T-cell (primary cell): ENCODE measurements around the gene SDK2. TPM values are rescaled to one million over a fixed set of nuclear protein-coding genes. Genes with fewer than 3 reads are reported as not detected.

Experiments used
- ATAC-seq, 4 experiments: fragments of 200-7000 bp in 3 of 4; fragments of 150-1000 bp in 1 of 4; cut with Tn5 transposase; replicated peaks in 1 of 4; 1 replicate in 3 of 4; 2 replicates in 1 of 4; pipeline ENCODE4 v1.10.0; 2021; ENCODE audit warnings: moderate library complexity in 3 of 4, mild to moderate bottlenecking in 2 of 4, moderate number of reproducible peaks in 1 of 4
- CTCF ChIA-PET, 2 donors: fragments of 300-600 bp; sonication (Branson Sonifier 250); formaldehyde crosslinking; loops; one replicate each; lab custom pipeline; 2022; ENCODE audit warnings: antibody characterized with exemption in 2 of 2; lab: Charles Lee
- POLR2A ChIA-PET, 2 donors: fragments of 300-600 bp; sonication (Branson Sonifier 250); formaldehyde crosslinking; loops; one replicate each; lab custom pipeline; 2022; ENCODE audit warnings: antibody characterized with exemption in 2 of 2; lab: Charles Lee
- DNase-seq, 35 experiments: peaks; one replicate each; pipeline versions ENCODE4 v3.0.0 to v3.0.0-alpha.2; 2013 to 2023
- H3K27ac ChIP-seq: one replicate; pipeline ENCODE4 v1.5.1; 2013; ENCODE audit warnings: low read length
- H3K27me3 ChIP-seq, 2 experiments: replicated peaks in 1 of 2; 1 replicate in 1 of 2; 2 replicates in 1 of 2; pipeline versions ENCODE4 v1.6.1 to v1.7.0; 2013; ENCODE audit warnings: low read length in 1 of 2, mixed read lengths in 1 of 2; ENCODE audit not compliant: control insufficient read depth in 2 of 2, insufficient read depth in 2 of 2; ENCODE audit errors: extremely low read depth in 1 of 2
- H3K36me3 ChIP-seq, 2 donors: 1 replicate in 1 of 2; 2 replicates in 1 of 2; pipeline versions ENCODE4 v1.6.1 to v1.7.0; 2013; ENCODE audit warnings: low read length in 1 of 2; ENCODE audit not compliant: control insufficient read depth in 2 of 2, insufficient read depth in 1 of 2; ENCODE audit errors: extremely low read depth in 1 of 2
- H3K4me1 ChIP-seq, 2 experiments: 1 replicate in 1 of 2; 2 replicates in 1 of 2; pipeline versions ENCODE4 v1.6.1 to v1.7.0; 2013; ENCODE audit warnings: low read length in 2 of 2, mixed read lengths in 1 of 2; ENCODE audit not compliant: insufficient read depth in 2 of 2, control insufficient read depth in 1 of 2; ENCODE audit errors: extremely low read depth in 1 of 2
- H3K4me3 ChIP-seq, 2 donors: 1 replicate in 1 of 2; 2 replicates in 1 of 2; pipeline versions ENCODE4 v1.5.1 to v1.7.0; 2013; ENCODE audit warnings: mild to moderate bottlenecking in 2 of 2, low read length in 1 of 2, moderate library complexity in 1 of 2; ENCODE audit not compliant: control insufficient read depth in 1 of 2; ENCODE audit errors: extremely low read depth in 1 of 2
- H3K9me3 ChIP-seq: 2 replicates; pipeline ENCODE4 v1.7.0; 2013
- H3K27ac Mint-ChIP-seq, 2 donors: one replicate each; pipeline ENCODE4 v1.8.0; 2020 to 2021; ENCODE audit warnings: mild to moderate bottlenecking in 2 of 2, mixed read lengths in 2 of 2
- H3K27me3 Mint-ChIP-seq, 2 donors: one replicate each; pipeline ENCODE4 v1.8.0; 2021 to 2022; ENCODE audit warnings: mixed read lengths in 2 of 2
- H3K36me3 Mint-ChIP-seq: one replicate; pipeline ENCODE4 v1.8.0; 2021; ENCODE audit warnings: mixed read lengths
- H3K4me1 Mint-ChIP-seq, 3 donors: one replicate each; pipeline ENCODE4 v1.8.0; 2020 to 2022; ENCODE audit warnings: mixed read lengths in 3 of 3, mild to moderate bottlenecking in 1 of 3
- H3K4me3 Mint-ChIP-seq, 3 donors: one replicate each; pipeline ENCODE4 v1.8.0; 2020 to 2022; ENCODE audit warnings: mild to moderate bottlenecking in 3 of 3, mixed read lengths in 3 of 3, moderate library complexity in 3 of 3
- H3K9me3 Mint-ChIP-seq, 3 donors: one replicate each; pipeline ENCODE4 v1.8.0; 2020 to 2022; ENCODE audit warnings: mixed read lengths in 3 of 3
- WGBS: methylation state at CpG from one replicate; pipeline ENCODE4 v1.1.5; 2013; ENCODE audit warnings: missing lambda C conversion rate; ENCODE audit not compliant: insufficient coverage; 5-methylcytosine and 5-hydroxymethylcytosine counted together
- total RNA-seq, 35 experiments: library from RNA in 6 of 35; stranded (reverse) in 6 of 35; fragments of 120-200 nt in 1 of 35; gene quantifications; one replicate each; pipeline versions ENCODE4 v1.2.1 to v1.2.4 and lab custom pipeline; 2013 to 2026

Gene SDK2
- total RNA-seq, 5 donors from 2014 or later (not counting 1 experiment from before 2014, with no cell fraction given): 2.9 to 8.3 (median 4.8) TPM

DNA sequence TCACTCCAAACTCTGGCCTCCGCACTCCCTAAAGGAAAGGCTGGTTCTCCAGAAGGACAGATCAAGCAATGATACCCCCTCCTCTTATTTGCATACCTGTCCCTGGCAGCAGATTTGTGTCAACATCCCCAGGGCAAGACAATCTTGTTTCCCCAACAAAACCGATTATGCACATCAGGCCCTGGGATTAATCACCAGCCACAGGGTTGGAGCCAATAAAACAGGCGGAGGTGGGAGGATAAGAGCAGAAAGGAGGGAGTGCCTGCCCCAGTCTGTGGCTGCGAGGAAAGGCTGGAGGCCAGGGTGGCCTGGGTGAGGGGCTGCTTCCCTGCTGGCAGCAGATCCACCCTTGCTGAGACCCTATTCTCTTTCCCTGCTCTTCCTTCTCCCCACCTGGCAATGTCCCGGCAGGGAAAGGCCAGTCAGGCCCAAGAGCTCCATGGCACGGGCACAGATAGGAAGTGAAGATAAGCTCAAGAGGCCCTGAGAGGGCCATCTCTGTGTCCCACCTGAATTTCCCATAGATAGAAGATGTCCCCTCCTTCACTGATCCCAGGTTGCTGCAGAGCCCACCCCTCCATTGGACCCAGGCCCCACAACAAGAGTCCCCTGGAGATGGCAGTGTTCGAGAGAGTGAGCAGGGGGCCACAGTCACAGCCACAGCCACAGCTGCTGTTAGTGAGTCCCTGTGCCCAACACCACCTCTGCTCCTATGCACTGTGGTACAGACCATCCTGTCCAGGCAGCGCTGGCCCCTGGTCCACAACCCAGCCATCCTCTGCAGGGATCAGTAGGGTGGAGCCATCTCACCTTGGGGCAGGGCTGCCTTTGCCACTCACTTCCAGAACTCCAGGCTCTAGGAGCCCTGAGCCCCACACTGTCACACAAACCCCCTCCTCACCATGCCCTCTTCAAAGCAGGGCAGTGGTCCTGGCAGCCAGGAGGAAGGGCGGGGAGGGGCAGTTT, 137.5 kb downstream of the SDK2 start:
- ChIA-PET CTCF (no interaction called here), POLR2A (no interaction called here)
- peaks cover 0 to 3% of the 10 kb centered on the region in 2 experiments for H3K4me1 ChIP-seq
- DNase-seq (no peak), ATAC-seq (no peak)
- H3K9me3 ChIP-seq: no peaks in the 10 kb centered on the region
- no peak overlapping the region for H3K4me3 ChIP-seq
- no peak overlapping the region for H3K4me3 Mint-ChIP-seq
- no peaks in the 10 kb centered on the region for H3K36me3 ChIP-seq
- H3K27me3 Mint-ChIP-seq: no peaks in the 10 kb centered on the region
- peaks cover 0 to 9% (median 1%) of the 10 kb centered on the region in 3 donors for H3K4me1 Mint-ChIP-seq
- no peaks in the 10 kb centered on the region for H3K36me3 Mint-ChIP-seq
- no peaks in the 10 kb centered on the region for H3K9me3 Mint-ChIP-seq
- peaks cover 0 to 22% of the 10 kb centered on the region in 2 experiments for H3K27me3 ChIP-seq
- H3K27ac ChIP-seq: no peak overlapping the region
- 73% methylated on average over 3 of the region's 9 CpGs for WGBS
- no peak overlapping the region for H3K27ac Mint-ChIP-seq

- H3K27me3 ChIP-seq: peaks cover 0 to 26% of the 10 kb centered on the region in 2 experiments
- Mint-ChIP-seq H3K4me1 (peaks cover 0 to 7% (median 0%) of the 10 kb centered on the region in 3 donors), H3K36me3 (no peaks in the 10 kb centered on the region), H3K9me3 (no peaks in the 10 kb centered on the region), H3K27ac (no peak overlapping the region), H3K27me3 (peaks cover 3 to 4% of the 10 kb centered on the region in 2 donors), H3K4me3 (no peak overlapping the region)
- no peak overlapping the region for H3K27ac ChIP-seq
- POLR2A ChIA-PET: interaction anchor here in 1 of 2 donors (0.5 kb wide), 1 partner anchor 623 kb away, joined by 3 read pairs; no protein-coding TSS in a partner anchor
- CTCF ChIA-PET: interaction anchor here in 1 of 2 donors (0.6 kb wide), 1 partner anchor 697 kb away, joined by 3 read pairs; no protein-coding TSS in a partner anchor
- no peaks in the 10 kb centered on the region for H3K36me3 ChIP-seq
- no peaks in the 10 kb centered on the region for H3K9me3 ChIP-seq
- H3K4me1 ChIP-seq: no peaks in the 10 kb centered on the region
- ATAC-seq (no peak), DNase-seq (no peak)
- WGBS: 46% methylated on average over 2 of the region's 2 CpGs
- no peak overlapping the region for H3K4me3 ChIP-seq
These were observed 140.7 kb downstream of the SDK2 start for GRCh38 chr17:73503560-73503959.

GRCh38 chr17:73500414-73500999, 143.7 kb downstream of the SDK2 start:
- Mint-ChIP-seq H3K27me3 (peaks cover 4 to 7% of the 10 kb centered on the region in 2 donors), H3K4me1 (peaks cover 0 to 4% (median 0%) of the 10 kb centered on the region in 3 donors), H3K9me3 (no peaks in the 10 kb centered on the region), H3K27ac (no peak overlapping the region), H3K36me3 (no peaks in the 10 kb centered on the region), H3K4me3 (no peak overlapping the region)
- ATAC-seq: no peak
- Histone ChIP-seq H3K4me3 (no peak overlapping the region), H3K4me1 (no peaks in the 10 kb centered on the region), H3K36me3 (no peaks in the 10 kb centered on the region), H3K9me3 (no peaks in the 10 kb centered on the region), H3K27ac (no peak overlapping the region), H3K27me3 (peaks cover 0 to 20% of the 10 kb centered on the region in 2 experiments)
- POLR2A ChIA-PET: no interaction called here
- no peak for DNase-seq
- CTCF ChIA-PET: no interaction called here
- 41% methylated on average over 2 of the region's 2 CpGs for WGBS

DNA sequence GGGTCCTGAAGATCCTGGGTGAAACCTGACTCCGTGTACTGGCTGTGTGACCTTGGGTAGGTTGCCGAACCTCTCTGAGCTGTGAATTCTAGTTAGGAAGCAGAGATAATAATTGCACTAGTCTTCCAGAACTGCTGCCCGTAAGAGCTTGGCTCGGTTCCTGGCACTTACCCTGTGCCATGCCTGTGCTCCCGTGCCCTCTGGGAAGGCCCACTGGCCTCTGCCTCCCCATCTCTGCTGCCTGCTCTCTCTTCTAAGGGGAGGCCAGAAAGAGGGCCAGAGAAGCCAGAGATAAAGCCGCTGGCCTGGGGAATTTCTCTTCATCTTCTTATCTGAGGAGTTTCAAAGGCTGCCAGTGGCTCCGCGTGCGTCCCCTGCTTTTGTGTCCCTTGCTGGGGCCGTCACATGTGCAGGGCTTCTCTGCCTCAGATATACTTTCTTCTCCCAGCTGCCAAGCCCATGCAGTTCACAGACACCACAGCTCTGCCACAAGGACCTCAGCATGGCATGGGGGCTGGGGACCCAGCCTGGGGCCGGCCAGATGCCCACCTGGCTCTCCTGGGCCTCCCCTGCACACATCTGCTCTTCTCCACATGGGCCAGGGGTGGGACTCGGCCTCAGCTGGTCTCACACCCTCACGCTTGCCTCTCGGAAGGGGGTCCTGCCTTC, 145.2 kb downstream of the SDK2 start:
- H3K4me1 Mint-ChIP-seq: peaks cover 0 to 4% (median 0%) of the 10 kb centered on the region in 3 donors
- ATAC-seq (no peak), DNase-seq (no peak)
- H3K27ac Mint-ChIP-seq: no peak overlapping the region
- 82% methylated on average over 11 of the region's 14 CpGs for WGBS
- CTCF ChIA-PET: no interaction called here
- peaks cover 4 to 10% of the 10 kb centered on the region in 2 donors for H3K27me3 Mint-ChIP-seq
- Histone ChIP-seq H3K27me3 (peaks cover 0 to 31% of the 10 kb centered on the region in 2 experiments), H3K4me1 (no peaks in the 10 kb centered on the region), H3K27ac (no peak overlapping the region), H3K9me3 (no peaks in the 10 kb centered on the region), H3K36me3 (no peaks in the 10 kb centered on the region), H3K4me3 (no peak overlapping the region)
- POLR2A ChIA-PET: interaction anchor here in 1 of 2 donors (0.5 kb wide), 1 partner anchor 22 kb away, joined by 6 read pairs; no protein-coding TSS in a partner anchor
- no peaks in the 10 kb centered on the region for H3K9me3 Mint-ChIP-seq
- no peak overlapping the region for H3K4me3 Mint-ChIP-seq
- no peaks in the 10 kb centered on the region for H3K36me3 Mint-ChIP-seq

DNA sequence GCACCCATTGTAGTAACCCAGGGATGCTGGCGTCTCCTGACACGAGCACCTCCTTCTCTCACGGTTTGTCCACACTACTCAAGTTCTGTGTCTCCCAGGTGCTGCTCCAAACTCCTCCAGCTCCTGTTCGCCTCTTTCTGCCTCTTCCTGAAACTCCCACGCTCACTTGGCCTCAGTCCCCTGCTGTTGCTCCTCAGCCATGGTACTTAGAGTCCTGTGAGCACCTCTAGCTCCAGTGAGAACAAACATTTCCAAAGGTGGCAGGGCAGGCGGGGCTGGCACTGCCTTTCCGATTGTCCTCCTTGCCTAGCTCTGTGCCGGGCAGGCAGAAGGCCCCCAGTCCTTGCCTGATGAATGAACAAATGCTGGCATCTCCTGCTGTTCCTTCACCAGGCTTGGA, 146.1 kb downstream of the SDK2 start:
- DNase-seq: no peak
- no peaks in the 10 kb centered on the region for H3K9me3 Mint-ChIP-seq
- CTCF ChIA-PET: no interaction called here

GRCh38 chr17:73497721-73498120, 146.5 kb downstream of the SDK2 start:
- ATAC-seq: no peak
- Histone ChIP-seq H3K4me3 (no peak overlapping the region), H3K36me3 (no peaks in the 10 kb centered on the region), H3K9me3 (no peaks in the 10 kb centered on the region), H3K4me1 (no peaks in the 10 kb centered on the region), H3K27ac (no peak overlapping the region), H3K27me3 (peaks cover 0 to 32% of the 10 kb centered on the region in 2 experiments)
- WGBS: 73% methylated on average over 7 of the region's 7 CpGs
- H3K36me3 Mint-ChIP-seq: no peaks in the 10 kb centered on the region
- H3K4me1 Mint-ChIP-seq: peaks cover 0 to 4% (median 0%) of the 10 kb centered on the region in 3 donors
- no peaks in the 10 kb centered on the region for H3K9me3 Mint-ChIP-seq
- CTCF ChIA-PET: no interaction called here
- H3K27ac Mint-ChIP-seq: no peak overlapping the region
- no peak overlapping the region for H3K4me3 Mint-ChIP-seq
- POLR2A ChIA-PET: no interaction called here
- peaks cover 4 to 10% of the 10 kb centered on the region in 2 donors for H3K27me3 Mint-ChIP-seq
- DNase-seq: no peak

More for the DNA sequence above, 146.1 kb downstream of the SDK2 start:
- no peaks in the 10 kb centered on the region for H3K36me3 ChIP-seq
- no peaks in the 10 kb centered on the region for H3K9me3 ChIP-seq
- WGBS: 79% methylated on average over 8 of the region's 8 CpGs
- H3K27ac Mint-ChIP-seq: no peak overlapping the region
- no peak overlapping the region for H3K4me3 ChIP-seq
- peaks cover 0 to 4% (median 0%) of the 10 kb centered on the region in 3 donors for H3K4me1 Mint-ChIP-seq
- ATAC-seq: no peak
- H3K27me3 ChIP-seq: peaks cover 0 to 31% of the 10 kb centered on the region in 2 experiments
- H3K36me3 Mint-ChIP-seq: no peaks in the 10 kb centered on the region
- H3K27me3 Mint-ChIP-seq: peaks cover 4 to 10% of the 10 kb centered on the region in 2 donors
- no peak overlapping the region for H3K4me3 Mint-ChIP-seq
- POLR2A ChIA-PET: interaction anchor here in 1 of 2 donors (0.5 kb wide), 1 partner anchor 23 kb away, joined by 6 read pairs; no protein-coding TSS in a partner anchor
- H3K27ac ChIP-seq: no peak overlapping the region
- no peaks in the 10 kb centered on the region for H3K4me1 ChIP-seq
